CD1c-positive myeloid dendritic cell (primary cell): ENCODE results near the gene EFCC1.

Source experiments
- DNase-seq: peaks from one replicate; pipeline ENCODE4 v3.0.0-alpha.2; 2016; ENCODE audit errors: extremely low spot score

The EFCC1 gene

DNA sequence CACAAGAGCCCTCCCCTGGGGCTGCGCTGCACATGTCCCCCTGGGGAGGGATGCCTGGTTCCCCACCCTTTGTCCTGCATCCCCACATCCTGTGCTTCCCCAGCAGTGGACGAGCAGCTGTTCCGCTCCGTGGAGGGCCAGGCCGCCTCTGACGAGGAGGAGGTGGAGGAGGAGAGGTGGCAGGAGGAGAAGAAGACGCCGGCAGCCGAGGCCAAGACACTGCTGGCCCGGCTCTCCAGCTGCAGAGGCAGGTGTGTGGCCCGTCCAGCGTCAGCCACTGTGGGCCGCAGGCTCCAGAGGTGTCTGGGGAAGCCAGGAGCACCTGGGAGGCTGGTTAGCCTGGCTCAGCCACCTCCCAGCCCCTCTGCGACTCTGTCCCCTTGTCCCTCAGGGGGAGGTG, 31.6 kb downstream of the EFCC1 start:
- DNase-seq = no peak

DNA sequence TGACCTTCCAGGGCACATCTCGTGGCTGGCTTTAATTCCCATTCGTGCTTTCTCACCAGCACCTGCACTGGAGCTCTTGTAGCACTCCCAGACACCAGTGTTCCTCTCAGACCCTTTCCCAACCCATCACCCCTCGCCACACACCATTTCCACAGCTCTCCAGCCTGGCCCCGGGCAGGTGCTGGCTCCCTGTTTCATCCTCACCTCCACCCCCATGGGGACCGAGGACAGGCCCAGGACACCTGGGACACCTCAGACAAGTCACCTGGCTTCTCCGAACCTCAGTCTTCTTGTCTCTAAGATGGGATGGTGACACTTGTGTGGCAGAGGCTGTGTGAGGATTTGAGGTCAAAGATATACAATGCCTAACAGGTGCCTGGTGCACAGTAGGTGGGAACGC, 32.0 kb downstream of the EFCC1 start:
- no peak for DNase-seq

DNA sequence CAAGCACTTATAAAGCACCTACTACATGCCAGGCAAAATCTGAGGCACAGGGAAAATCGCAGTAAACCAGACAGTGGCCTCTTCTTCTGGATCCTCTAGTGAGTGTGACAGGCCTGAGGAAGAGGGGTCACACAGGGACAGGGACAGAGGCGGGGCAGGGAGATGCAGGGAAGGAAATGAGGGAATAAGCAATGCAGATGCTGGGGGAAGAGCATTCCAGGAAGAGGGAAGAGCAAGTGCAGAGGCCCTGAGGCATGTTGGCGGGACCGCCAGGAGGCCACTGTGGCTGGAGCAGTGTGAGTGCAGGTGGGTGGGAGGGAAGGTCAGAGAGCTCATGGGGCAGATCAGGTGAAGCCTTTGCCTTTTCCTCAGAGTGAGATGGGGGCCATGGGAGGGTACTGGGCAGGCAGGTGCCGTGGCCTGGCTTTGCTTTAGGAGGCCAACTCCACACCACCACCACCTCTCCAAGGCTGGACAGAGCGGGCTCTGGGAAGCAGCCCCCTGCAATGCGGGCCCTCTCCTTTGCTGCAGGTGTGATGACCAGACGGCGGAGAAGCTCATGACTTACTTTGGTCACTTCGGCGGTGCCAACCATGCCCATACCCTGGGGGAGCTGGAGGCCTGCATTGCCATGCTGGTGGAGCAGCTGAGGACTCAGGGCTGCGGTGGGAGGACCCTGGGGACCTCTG, 32.7 kb downstream of the EFCC1 start:
- no peak for DNase-seq

GRCh38 chr3:129034642-129035041, 33.5 kb downstream of the EFCC1 start:
- DNase-seq = no peak

DNA sequence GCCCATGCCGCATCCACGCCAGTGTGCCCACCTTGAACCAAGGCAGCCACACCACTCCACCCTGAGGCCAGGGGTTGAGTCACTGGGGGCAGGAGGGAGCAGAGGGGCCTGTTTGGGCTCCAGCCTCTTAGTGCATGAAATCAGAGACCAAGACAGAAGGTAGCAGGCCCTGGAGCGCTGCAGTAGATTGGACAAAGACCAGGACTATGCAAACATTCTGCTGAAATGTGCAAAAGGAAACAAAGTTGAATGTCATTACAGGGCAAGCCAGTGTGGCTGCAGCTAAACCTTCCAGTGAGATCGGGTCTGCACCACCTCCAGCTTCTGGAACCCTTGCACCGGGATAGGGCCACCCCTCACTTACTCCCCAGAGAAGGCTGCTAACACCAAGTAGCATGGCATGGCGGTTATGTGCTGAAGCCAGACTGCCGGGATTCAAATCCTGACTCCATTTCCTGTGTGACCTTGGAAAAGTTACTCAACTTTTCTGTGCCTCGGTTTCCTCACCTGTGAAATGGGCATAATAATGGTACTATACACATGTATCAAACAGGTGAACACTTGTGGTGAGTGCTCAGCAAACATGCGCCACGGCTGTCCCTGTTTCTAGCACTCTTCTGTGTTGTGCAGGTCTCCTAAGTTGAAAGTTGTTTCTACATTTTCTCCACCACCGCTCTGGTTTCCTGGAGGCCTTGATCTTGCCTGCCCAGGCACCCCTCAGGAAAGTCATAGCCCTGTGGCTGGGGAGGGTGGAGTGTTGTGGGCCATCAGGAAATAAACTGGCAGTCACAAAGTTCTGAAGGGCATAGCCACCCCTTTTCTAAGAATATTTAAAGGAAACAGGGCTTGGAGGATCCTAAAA, 34.5 kb downstream of the EFCC1 start:
- no peak for DNase-seq

- DNase-seq = no peak
These were observed 35.4 kb downstream of the EFCC1 start for GRCh38 chr3:129036222-129037092.

DNA sequence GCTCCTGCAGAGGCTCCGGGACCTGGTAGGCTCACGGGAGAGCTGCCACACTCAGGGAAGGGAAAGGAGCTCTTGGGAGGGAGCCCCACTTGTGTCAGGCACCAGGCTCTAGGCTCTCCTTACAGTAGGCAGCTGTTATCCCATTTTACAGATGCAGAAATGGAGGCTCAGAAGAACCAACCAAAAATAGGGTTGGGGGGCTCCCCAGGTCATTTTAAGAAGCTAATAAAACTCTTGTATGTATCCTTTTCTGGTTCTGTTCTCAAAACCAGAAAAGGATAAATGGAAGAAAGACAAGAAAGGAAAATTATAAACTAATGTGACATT, 36.0 kb downstream of the EFCC1 start:
- no peak for DNase-seq

- no peak for DNase-seq
These were observed 37.2 kb downstream of the EFCC1 start for GRCh38 chr3:129038121-129038855.

DNA sequence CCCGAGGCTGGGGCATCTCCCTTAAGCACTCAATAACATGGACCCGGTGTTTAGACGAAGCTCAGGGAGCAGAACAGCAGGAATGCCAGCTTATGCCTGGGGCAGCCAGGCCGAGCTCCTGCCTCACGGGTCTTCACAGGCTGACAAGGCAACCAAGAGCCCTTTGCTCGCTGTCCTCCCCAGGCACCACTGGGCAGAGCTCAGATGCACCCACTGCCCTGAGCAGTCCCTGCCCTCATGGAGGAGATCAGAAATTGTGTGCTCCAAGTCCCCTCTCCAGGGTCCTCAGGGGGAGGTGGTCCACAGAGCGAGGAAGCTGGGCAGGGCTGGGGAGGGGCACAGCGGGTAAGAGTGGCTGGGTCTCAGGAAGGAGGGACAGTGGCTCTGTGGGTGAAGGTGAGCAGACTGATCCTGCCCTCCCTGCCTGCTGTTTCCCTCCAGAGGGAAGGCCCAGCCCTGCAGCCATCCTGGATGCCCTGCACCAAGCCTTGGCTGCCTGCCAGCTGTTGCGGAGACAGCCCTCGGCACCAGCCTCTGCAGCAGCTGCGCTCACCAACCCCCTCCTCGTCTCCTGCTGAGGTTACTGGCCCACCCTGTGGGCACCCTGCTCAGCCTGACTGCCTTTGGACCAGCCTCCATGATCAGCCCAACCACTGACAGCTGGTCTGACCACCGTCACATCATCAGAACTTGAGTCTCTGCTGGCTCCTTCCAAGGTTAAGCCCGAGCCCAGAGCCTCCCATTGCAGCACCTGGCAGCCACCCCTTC, 38.4 kb downstream of the EFCC1 start:
- DNase-seq = no peak

DNA sequence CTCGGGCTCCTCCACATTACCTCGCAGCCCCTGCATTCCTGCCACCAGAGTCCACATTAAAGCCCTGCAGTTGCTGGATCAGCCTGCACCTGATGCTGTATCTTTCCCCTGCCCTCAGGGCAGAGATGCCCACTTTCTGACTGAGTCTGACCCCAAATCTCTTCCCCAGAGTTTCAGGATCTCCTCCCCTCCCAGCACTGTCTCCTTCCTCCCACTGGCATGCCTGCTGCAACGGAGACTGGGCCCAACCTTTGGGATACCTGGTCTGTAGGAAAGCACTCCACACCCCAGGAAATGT, 38.9 kb downstream of the EFCC1 start:
- DNase-seq = no peak

DNA sequence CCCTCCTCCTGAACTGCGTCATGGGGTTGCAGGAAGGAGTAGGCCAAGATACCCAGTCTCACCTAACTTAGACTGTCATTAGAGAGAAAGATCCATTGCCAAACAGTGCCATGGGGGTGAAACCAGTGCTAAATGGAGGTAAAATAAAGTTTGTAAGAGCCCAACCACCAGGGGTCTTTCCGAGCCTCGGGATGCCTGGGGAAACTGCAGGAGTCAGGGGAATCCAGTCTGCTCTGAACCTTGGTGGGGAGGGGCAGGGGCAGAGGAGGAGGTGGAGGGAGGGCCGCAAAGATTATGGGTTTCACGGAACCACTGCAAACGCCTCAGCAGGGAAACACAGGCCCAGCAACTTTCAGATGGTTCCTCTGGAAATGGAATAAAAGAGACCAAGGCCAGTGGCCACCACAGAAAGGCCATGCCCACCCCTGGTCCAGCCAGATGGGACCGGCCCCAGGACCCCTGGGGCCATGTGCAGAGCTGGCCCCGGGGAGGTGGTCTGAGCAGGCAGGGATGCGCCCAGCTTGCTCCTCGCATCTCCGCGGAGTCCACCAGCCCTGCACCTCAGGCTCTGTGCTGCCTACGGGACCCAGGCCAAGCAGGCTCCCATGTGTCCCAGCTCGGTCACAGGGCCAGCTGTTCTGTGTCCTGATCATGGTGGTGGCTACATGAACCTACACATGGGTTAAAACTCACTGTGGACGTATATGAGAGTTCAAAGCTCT, 39.6 kb downstream of the EFCC1 start:
- no peak for DNase-seq

GRCh38 chr3:129045675-129046036, 44.6 kb downstream of the EFCC1 start:
- DNase-seq = peak; percentile 17

GRCh38 chr3:129046037-129046731, 45.1 kb downstream of the EFCC1 start:
- no peak for DNase-seq

- DNase-seq = no peak
These were observed 45.8 kb downstream of the EFCC1 start for GRCh38 chr3:129046732-129047552.

DNA sequence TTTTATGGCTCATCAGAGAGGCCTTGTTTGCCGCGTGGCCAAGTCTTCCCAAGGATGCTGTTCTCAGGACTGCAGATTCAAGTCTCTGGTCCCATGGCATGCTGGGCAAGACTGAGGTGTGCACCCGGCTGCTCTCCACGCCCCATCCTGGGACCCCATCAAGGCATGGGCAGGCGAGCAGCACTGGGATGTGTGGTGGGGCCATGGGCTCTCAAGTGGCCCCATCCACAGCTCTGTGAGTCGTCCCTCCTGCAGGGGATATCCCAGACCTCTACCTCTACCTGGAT, 46.4 kb downstream of the EFCC1 start:
- DNase-seq = no peak

GRCh38 chr3:129050556-129051295, 49.6 kb downstream of the EFCC1 start:
- no peak for DNase-seq

DNA sequence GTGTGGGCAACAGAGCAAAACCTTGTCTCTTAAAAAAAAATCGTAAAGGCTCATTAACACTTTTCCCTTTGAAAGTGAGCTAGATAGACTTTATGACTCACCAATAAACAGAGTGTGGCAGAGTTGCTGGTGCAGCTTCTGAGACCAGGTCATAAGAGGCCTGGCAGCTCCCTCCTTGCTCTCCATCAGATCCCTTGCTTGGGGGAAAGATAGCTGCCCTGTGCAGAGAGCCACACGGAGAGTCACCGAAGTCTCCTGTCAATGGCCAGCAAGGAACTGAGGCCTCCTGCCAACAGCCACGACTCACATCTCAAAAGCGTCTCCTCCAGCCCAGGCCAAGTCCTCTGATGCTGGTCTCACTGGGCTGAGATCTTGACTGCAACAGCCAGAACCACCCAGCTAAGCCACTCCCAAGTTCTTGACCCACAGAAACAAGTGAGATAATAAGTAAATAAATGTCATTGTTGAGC, 50.8 kb downstream of the EFCC1 start:
- no peak for DNase-seq

GRCh38 chr3:129052675-129053074, 51.6 kb downstream of the EFCC1 start:
- DNase-seq = no peak
